ENCODE data around the gene CD177. TPM values are rescaled to one million over a fixed set of nuclear protein-coding genes. Genes with fewer than 3 reads are reported as not detected.
"Not testable (repeated sequence)": the region's sequence is repeated elsewhere in the genome, so short reads cannot be mapped to it uniquely, and the experiment has no call there.

Gene CD177
- total RNA-seq, 4 donors from 2014 or later, result 0.31 to 2.6 (median 1.5) TPM

DNA sequence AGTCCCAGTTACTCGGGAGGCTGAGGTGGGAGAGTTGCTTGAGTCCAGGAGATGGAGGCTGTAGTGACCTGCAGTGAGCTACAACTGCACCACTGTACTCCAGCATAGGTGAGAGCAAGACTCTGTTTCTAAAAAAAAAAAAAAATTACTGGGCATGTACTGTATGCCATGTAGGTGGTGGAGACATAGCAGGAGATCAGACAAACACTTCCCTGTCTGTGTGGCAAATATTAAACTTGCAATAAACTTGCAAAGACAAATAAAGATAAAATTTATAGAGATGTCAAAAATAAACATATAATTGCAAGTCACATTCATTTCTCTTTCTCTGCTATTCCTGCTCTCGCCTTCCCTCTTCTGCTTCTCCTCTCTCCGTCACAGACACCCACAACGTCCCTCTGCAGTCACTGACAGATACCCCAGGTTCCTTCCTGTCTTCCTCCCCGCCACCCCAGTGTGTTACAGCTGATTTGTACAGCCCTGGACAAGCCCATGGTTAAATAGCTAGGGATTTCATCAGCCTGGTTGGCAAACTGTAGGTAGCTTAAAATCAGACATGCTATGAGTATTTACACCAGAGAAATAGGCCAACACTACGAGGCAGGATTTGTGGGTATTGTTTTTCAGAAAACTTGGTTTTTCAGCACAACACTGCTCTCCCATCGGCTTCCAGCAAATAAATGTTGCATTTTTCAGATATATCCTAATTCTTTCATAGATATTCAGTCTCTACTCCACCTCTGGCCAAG is 1.3 kb upstream of the CD177 start:
- no peak overlapping the region for H3K27ac ChIP-seq

DNA sequence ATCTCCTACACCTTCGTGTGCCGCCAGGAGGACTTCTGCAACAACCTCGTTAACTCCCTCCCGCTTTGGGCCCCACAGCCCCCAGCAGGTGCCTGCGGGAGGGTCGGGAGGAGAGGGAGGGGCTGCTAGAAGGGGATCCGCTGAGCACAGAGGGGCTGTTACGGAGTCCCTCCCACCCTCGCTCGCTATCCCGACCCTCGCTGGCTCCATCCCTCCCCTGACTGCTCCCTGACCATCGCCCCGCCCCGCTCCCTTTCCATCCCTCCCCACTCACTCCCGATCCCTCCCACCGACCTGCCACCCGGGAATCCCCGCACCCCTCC is 780 bp downstream of the CD177 start:
- Histone ChIP-seq H3K9me3 (no peaks in the 10 kb centered on the region), H3K36me3 (no peaks in the 10 kb centered on the region), H3K27me3 (peaks cover 11% of the 10 kb centered on the region), H3K27ac (no peak overlapping the region), H3K4me1 (no peaks in the 10 kb centered on the region), H3K4me3 (no peak overlapping the region)
- no peak for TF ChIP-seq POLR2A (IDR thresholded peaks at IDR 0.05)
- no peak for TF ChIP-seq POLR2AphosphoS5 (IDR thresholded peaks at IDR 0.05)
- 13% methylated on average over 16 of the region's 19 CpGs for WGBS
- no peak for DNase-seq (ENCODE audit: low spot score in 2 of 2)

More for the DNA sequence above, 1.3 kb upstream of the CD177 start:
- peaks cover 2% of the 10 kb centered on the region for H3K9me3 ChIP-seq
- no peaks in the 10 kb centered on the region for H3K36me3 ChIP-seq
- 83% methylated on average over 7 of the region's 7 CpGs for WGBS
- no peaks in the 10 kb centered on the region for H3K4me1 ChIP-seq
- no peak overlapping the region for H3K4me3 ChIP-seq
- TF ChIP-seq POLR2AphosphoS5 (IDR thresholded peaks at IDR 0.05) (no peak), EP300 (IDR thresholded peaks at IDR 0.05) (no peak), POLR2A (IDR thresholded peaks at IDR 0.05) (no peak)
- TF ChIP-seq, protein P1, sequence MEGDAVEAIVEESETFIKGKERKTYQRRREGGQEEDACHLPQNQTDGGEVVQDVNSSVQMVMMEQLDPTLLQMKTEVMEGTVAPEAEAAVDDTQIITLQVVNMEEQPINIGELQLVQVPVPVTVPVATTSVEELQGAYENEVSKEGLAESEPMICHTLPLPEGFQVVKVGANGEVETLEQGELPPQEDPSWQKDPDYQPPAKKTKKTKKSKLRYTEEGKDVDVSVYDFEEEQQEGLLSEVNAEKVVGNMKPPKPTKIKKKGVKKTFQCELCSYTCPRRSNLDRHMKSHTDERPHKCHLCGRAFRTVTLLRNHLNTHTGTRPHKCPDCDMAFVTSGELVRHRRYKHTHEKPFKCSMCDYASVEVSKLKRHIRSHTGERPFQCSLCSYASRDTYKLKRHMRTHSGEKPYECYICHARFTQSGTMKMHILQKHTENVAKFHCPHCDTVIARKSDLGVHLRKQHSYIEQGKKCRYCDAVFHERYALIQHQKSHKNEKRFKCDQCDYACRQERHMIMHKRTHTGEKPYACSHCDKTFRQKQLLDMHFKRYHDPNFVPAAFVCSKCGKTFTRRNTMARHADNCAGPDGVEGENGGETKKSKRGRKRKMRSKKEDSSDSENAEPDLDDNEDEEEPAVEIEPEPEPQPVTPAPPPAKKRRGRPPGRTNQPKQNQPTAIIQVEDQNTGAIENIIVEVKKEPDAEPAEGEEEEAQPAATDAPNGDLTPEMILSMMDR (IDR thresholded peaks at IDR 0.05), result no peak
- DNase-seq (ENCODE audit: low spot score in 2 of 2), result no peak
- peaks cover 11% of the 10 kb centered on the region for H3K27me3 ChIP-seq

DNA sequence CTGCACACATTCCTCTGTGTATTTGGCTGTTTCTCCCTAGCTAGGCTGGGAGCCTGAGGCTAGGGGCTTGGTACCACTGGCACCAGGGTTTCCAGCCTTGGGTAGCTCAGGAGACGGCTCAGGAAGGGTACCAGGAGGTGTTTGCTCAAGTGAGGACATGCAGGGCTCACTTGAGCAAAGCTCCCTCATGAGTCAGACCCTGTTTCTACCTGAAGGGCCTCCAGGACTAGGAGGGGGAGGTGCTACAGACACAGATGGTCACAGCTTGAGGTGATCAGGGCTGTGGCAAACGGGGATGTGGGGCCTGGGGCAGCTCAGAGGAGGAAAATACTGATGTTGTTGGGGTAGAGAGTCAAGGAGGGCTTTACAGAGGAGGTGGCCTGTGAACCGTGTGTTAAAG is 3.3 kb downstream of the CD177 start:
- H3K27me3 ChIP-seq, result peaks cover 14% of the 10 kb centered on the region
- H3K36me3 ChIP-seq; H3K4me3 ChIP-seq; H3K4me1 ChIP-seq; DNase-seq (ENCODE audit: low spot score in 2 of 2); H3K27ac ChIP-seq; H3K9me3 ChIP-seq: not testable (repeated sequence)
- WGBS, result no CpG with 5 or more reads among the region's 3 CpGs

DNA sequence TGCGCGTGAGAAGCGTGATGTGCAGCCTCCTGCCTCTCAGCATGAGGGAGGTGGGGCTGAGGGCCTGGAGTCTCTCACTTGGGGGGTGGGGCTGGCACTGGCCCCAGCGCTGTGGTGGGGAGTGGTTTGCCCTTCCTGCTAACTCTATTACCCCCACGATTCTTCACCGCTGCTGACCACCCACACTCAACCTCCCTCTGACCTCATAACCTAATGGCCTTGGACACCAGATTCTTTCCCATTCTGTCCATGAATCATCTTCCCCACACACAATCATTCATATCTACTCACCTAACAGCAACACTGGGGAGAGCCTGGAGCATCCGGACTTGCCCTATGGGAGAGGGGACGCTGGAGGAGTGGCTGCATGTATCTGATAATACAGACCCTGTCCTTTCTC is 8.7 kb downstream of the CD177 start:
- Histone ChIP-seq H3K9me3 (no peaks in the 10 kb centered on the region), H3K4me1 (no peaks in the 10 kb centered on the region), H3K36me3 (no peaks in the 10 kb centered on the region), H3K27ac (no peak overlapping the region), H3K27me3 (peaks cover 14% of the 10 kb centered on the region), H3K4me3 (no peak overlapping the region)
- TF ChIP-seq, protein P1 (IDR thresholded peaks at IDR 0.05), result no peak
- TF ChIP-seq POLR2A (IDR thresholded peaks at IDR 0.05), result no peak
- TF ChIP-seq EP300 (IDR thresholded peaks at IDR 0.05), result no peak
- TF ChIP-seq POLR2AphosphoS5 (IDR thresholded peaks at IDR 0.05), result no peak
- DNase-seq (ENCODE audit: low spot score in 2 of 2), result no peak
- 79% methylated on average over 5 of the region's 8 CpGs for WGBS

DNA sequence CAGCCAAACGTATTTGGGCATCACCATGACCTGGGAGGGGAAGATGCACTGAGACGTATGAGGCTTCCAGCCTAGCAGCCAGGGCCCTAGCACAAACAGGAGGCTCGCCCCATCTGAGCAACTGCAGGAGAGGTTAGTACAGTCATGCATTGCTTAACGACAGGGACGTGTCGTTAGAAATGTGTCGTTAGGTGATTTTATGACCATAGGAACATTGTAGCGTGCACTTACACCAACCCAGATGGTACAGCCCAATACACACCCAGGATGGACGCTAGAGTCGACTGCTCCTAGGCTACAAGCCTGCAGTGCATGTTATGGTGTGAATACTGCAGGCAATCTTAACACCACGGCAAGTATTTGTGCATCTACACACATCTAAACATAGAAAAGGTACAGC is 9.3 kb downstream of the CD177 start:
- WGBS, result 67% methylated on average over 11 of the region's 11 CpGs
- no peaks in the 10 kb centered on the region for H3K36me3 ChIP-seq
- no peaks in the 10 kb centered on the region for H3K4me1 ChIP-seq
- H3K27me3 ChIP-seq, result peaks cover 14% of the 10 kb centered on the region
- DNase-seq (ENCODE audit: low spot score in 2 of 2), result no peak
- H3K4me3 ChIP-seq, result no peak overlapping the region
- no peaks in the 10 kb centered on the region for H3K9me3 ChIP-seq
- TF ChIP-seq POLR2AphosphoS5 (IDR thresholded peaks at IDR 0.05) (no peak), POLR2A (IDR thresholded peaks at IDR 0.05) (no peak), EP300 (IDR thresholded peaks at IDR 0.05) (no peak)
- TF ChIP-seq, protein P1 (IDR thresholded peaks at IDR 0.05), result no peak
- no peak overlapping the region for H3K27ac ChIP-seq

DNA sequence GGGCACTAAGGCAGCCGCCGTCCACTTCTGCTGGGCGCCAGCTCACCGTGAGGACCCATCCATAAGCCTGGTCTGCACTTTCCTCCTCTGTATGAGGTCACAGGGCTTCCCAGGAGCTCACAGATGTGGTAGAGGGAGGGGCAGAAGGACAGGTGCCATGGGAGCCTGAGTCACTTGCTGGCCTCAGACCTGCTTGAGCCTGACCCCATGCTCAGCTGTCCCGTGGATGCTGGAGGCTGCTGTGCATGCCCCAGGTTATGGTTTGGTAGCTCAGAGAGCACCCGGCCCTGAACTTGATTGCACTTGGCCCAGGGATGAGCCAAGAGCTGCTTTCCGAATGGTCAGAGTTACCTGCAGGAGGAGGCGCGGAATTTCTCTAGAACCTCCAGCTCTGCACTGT is 12.2 kb downstream of the CD177 start:
- 88% methylated on average over 4 of the region's 9 CpGs for WGBS
- H3K4me3 ChIP-seq; DNase-seq (ENCODE audit: low spot score in 2 of 2); H3K36me3 ChIP-seq; H3K9me3 ChIP-seq; H3K4me1 ChIP-seq; H3K27ac ChIP-seq: not testable (repeated sequence)
- peaks cover 14% of the 10 kb centered on the region for H3K27me3 ChIP-seq

DNA sequence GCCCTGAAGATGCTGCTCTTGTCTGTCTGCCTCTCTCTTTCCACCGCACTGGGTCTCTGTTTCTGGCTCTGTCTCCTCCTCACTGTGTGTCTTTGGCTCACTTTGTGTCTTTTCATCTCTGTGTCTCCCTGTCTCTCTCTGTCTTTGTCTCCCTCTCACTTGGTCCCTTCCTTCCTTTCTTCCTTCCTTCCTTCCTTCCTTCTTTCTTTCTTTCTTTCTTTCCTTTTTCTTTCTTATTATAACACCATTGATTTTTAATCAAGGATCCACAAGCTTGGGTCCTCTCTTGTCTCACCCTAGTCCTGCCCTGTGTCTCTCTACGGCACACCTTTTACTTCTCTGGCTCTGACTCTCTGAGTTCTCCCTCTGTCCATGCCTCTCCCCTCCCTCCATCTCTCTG is 14.3 kb downstream of the CD177 start:
- H3K4me3 ChIP-seq, result no peak overlapping the region
- TF ChIP-seq POLR2AphosphoS5 (IDR thresholded peaks at IDR 0.05) (no peak), EP300 (IDR thresholded peaks at IDR 0.05) (no peak), POLR2A (IDR thresholded peaks at IDR 0.05) (no peak)
- TF ChIP-seq, protein P1 (IDR thresholded peaks at IDR 0.05), result no peak
- no peaks in the 10 kb centered on the region for H3K36me3 ChIP-seq
- H3K4me1 ChIP-seq, result no peaks in the 10 kb centered on the region
- 80% methylated on average over 2 of the region's 2 CpGs for WGBS
- H3K27me3 ChIP-seq, result peaks cover 7% of the 10 kb centered on the region
- no peaks in the 10 kb centered on the region for H3K9me3 ChIP-seq
- no peak for DNase-seq (ENCODE audit: low spot score in 2 of 2)
- no peak overlapping the region for H3K27ac ChIP-seq

DNA sequence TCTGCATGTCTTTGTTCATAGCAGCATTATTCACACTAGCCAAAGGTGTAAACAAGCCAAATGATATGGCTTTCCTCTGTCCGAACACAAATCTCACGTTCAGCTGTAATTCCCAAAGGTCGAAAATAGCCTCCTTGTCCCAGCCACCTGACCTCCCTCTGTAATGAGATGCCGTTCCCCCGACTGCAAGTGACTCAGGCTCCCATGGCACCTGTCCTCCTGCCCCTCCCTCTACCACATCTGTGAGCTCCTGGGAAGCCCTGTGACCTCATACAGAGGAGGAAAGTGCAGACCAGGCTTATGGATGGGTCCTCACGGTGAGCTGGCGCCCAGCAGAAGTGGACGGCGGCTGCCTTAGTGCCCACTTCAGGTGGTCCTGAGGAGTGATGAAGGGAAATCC is 15.4 kb downstream of the CD177 start:
- not testable (repeated sequence) for H3K4me1 ChIP-seq; H3K27me3 ChIP-seq; H3K36me3 ChIP-seq; H3K4me3 ChIP-seq; H3K9me3 ChIP-seq; H3K27ac ChIP-seq; DNase-seq (ENCODE audit: low spot score in 2 of 2)
- 57% methylated on average over 5 of the region's 9 CpGs for WGBS
